Measurements from ENCODE around the gene MICAL2. TPM values are rescaled to one million over a fixed set of nuclear protein-coding genes. Genes with fewer than 3 reads are reported as not detected.

MICAL2 gene
- 1 to 10 TPM; 5.3 to 7.2 (median 6.8) TPM for polyA plus RNA-seq (ENCODE audit: insufficient read length in 4 of 4)

DNA sequence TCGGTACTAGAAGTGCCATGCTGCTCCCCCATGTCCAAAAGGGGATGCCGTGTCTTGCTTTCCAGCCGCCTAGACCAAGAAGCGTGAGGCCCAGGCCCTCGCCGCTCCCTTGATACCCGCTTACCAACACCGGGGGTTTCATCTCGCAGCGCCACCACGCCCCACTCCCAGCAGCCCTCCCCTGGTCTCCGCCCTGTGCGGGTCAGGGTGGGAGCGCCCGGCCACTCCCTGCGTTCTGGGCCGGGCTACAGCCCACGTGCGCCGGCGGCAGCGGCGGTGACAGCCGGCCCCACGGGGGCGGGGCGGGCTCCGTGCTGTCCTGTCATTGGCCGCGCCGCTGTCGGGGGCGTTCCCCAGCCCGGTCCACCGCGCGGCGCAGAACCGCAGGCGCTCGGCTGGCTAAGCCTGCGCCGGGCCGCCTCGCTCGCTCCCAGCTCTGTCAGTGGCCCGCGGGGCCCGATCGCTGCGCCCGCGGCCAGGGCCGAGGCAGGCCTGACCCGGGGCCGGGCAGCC lies at the start of gene MICAL2:
MICAL2 (plus strand) TSS at position 390 of the 513 bp plus-strand sequence. CDS start 51,566 bp downstream, outside the sequence.
- peak; percentile 37 to 74 (median 60) for DNase-seq (ENCODE audit: low read depth in 4 of 4, low spot score in 2 of 4)

DNA sequence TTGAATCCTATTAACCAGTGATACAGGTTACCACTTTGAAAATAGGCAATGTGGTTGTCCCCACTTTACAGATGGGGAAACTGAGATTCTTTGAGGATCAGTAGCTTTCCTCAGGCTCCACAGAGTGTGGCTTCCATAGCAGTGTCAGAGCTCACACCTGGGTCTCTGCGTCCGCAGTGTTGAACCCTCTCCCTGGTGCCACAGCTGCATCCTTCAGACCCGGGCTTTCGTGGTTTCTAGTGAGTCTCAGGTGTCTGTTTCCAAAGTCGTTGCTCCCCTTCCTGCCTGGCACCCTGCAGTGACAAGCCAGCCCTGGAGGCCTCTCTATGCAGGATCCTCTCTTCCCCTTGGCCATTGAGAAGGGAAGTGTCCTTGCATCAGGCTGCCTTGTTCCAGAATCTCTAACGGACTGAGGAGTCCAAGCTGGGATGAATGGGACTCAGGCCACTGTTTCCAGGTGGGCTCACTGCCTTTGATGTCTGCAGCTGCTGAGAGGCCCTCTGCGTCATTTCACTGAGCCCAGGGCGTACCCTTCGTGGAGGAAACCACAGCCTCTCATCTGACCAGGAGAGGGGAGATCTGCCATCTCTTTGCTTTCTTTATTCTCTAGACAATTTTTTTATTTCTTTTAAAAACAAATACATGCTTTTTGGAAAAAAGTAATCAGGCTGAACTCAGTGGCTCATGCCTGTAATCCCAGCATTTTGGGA lies 48.4 kb upstream of the MICAL2 start:
- no peak for DNase-seq (ENCODE audit: low read depth in 4 of 4, low spot score in 2 of 4)

GRCh38 chr11:12063251-12063650 lies 47.1 kb upstream of the MICAL2 start:
- no peak for DNase-seq (ENCODE audit: low read depth in 4 of 4, low spot score in 2 of 4)

DNA sequence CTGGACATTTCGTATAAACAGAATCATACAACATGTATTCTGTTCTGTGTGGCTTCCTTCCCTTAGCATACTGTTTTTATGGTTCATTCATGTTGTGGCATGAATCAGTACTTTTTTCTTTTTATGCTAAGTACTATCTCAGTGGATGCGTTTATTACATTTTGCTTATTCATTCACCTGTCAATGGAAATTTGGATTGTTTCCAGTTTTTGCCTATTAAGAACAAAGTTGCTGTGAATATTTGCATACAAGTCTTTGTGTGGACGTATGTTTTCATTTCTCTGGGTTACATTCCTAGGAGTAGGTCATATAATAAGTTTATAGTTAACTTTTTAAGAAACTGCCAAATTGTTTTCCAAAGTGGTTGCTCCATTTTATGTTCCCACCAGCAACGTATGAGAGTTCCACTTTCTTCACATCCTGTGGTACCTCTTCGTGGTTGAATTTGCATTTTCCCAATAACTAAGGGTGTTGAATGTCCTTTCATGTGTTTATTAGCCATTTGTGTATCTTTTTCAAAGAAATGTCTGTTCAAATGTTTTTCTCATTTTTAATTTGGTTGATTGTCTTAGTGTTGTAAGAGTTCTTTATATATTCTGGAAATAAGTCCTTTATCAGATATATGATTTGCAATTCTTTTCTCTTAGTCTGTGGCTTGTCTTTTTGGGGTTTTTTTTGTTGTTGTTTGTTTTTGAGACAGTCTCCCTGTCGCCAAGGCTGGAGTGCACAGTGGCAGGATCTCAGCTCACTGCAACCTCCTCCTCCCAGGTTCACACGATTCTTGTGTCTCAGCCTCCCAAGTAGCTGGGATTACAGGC lies 46.0 kb upstream of the MICAL2 start:
- DNase-seq (ENCODE audit: low read depth in 4 of 4, low spot score in 2 of 4), result no peak

DNA sequence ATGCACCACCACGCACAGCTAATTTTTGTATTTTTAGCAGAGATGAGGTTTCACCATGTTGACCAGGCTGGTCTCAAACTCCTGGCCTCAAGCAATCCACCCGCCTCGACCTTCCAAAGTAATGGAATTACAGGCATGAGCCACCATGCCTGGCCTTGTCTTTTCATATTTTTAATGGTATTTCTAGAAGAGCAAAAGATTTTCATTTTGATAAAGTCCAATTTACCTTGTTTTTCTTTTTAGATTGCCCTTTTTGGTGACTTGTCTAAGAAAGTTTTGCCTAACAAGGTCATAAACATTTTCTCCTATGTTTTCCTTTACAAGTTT lies 45.5 kb upstream of the MICAL2 start:
- DNase-seq (ENCODE audit: low read depth in 4 of 4, low spot score in 2 of 4), result no peak

- DNase-seq (ENCODE audit: low read depth in 4 of 4, low spot score in 2 of 4), result no peak
Observed at GRCh38 chr11:12066056-12066798, 44.2 kb upstream of the MICAL2 start.

DNA sequence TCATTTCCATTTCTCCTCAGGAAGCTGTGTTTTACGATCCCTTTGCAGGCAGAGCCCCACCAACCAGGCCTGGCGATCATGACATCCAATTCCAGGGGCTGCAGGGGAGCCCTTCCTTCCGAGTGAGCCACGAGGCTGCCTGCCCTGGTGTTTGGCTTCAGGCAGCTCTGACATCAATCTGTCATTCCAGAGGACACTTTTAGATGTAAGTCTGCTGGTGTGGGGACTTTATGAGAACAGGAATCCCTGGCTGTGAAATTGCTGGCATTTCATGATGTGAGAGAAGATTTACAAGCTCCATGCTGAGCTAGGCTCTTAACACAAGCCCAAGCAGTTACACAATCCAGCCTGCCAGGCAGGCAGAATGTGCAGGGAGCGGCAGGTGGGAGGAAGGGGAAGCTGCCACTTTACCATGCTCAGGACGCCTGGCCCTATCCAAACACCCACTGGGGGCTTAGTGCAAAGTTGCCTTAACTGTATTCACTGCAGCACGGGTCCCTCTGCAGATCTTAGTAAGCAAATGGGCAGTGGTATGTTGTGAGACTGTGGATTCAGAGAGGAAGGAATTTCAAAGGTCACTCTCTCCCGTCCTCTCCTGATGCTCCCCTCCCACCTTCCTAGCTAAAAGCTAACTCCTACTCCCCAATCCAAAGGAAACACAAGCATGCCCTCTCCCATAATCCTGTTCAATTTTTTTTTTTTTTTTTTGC lies 43.4 kb upstream of the MICAL2 start:
- DNase-seq (ENCODE audit: low read depth in 4 of 4, low spot score in 2 of 4), result peak in 3 of 4 donors; percentile 50 to 64 (median 55)

GRCh38 chr11:12067796-12068357 lies 42.5 kb upstream of the MICAL2 start:
- DNase-seq (ENCODE audit: low read depth in 4 of 4, low spot score in 2 of 4), result no peak

DNA sequence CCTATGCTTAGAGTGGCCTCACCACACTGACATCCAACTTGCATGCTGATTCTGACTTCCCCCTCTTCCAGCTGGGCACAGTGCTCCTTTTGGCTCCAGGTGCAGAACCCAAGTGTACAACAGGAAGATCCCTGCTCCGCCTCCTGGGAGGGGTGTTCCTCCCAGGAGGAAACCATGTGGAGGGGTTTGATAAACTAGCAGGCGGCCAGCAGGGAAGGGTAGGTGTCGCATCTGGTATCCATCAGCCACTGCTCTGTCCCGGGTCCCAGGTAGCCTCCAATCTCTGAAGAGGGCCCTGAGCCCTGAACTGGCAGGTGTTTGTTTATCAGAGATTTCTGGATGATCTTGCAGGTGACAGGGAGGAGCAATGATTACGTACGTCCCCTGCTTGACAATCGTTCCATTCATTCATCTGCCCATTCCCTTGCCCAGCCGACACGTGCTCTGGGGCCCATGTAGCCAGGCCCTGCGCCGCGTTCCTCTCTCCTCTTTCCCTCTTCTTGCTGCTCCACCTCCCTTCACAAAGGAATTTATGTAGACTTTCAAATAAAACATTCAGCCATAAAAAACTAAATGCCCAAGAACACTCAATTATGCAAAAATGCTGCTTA lies 41.2 kb upstream of the MICAL2 start:
- DNase-seq (ENCODE audit: low read depth in 4 of 4, low spot score in 2 of 4), result no peak

- no peak for DNase-seq (ENCODE audit: low read depth in 4 of 4, low spot score in 2 of 4)
Observed at GRCh38 chr11:12070446-12071267, 39.7 kb upstream of the MICAL2 start.

GRCh38 chr11:12071574-12071973 lies 38.8 kb upstream of the MICAL2 start:
- DNase-seq (ENCODE audit: low read depth in 4 of 4, low spot score in 2 of 4), result no peak

GRCh38 chr11:12073436-12073835 lies 37.0 kb upstream of the MICAL2 start:
- DNase-seq (ENCODE audit: low read depth in 4 of 4, low spot score in 2 of 4), result no peak

DNA sequence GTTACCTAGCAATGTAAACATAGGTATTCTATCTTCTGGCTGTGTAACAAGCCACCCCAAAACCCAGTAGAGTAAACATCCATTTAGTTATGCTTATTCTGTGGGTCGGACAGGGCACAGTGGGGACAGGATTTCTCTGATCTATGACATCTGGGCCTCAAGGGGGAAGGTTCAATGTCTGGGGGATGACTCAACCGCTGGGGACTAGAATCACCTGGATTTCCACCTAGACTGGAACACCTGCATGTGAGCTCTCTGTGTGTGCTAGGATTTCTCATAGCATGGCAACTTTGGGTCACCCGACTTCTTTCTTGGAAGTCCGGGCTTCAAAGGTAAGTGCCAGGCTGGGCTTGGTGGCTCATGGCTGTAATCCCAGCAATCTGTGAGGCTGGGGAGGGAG lies 36.5 kb upstream of the MICAL2 start:
- DNase-seq (ENCODE audit: low read depth in 4 of 4, low spot score in 2 of 4), result no peak

GRCh38 chr11:12074529-12075195 lies 35.7 kb upstream of the MICAL2 start:
- DNase-seq (ENCODE audit: low read depth in 4 of 4, low spot score in 2 of 4), result no peak

- DNase-seq (ENCODE audit: low read depth in 4 of 4, low spot score in 2 of 4), result no peak
Observed at GRCh38 chr11:12075291-12075690, 35.1 kb upstream of the MICAL2 start.

GRCh38 chr11:12075822-12076821 lies 34.3 kb upstream of the MICAL2 start:
- DNase-seq (ENCODE audit: low read depth in 4 of 4, low spot score in 2 of 4), result no peak

Measured in left renal cortex interstitium (tissue), 4 donors.